Measurements from ENCODE around the gene AATK.

Gene AATK

GRCh38 chr17:81124377-81124776 is 41.6 kb downstream of the AATK start:
- no peak for DNase-seq

GRCh38 chr17:81123052-81124048 is 42.7 kb downstream of the AATK start:
- no peak for DNase-seq

GRCh38 chr17:81121841-81122733 is 43.9 kb downstream of the AATK start:
- no peak for DNase-seq

GRCh38 chr17:81120695-81121621 is 45.1 kb downstream of the AATK start:
- no peak for DNase-seq

- DNase-seq: no peak
These were observed 45.9 kb downstream of the AATK start for GRCh38 chr17:81120149-81120484.

- DNase-seq: peak; percentile 83
These were observed 46.5 kb downstream of the AATK start for GRCh38 chr17:81119223-81120148.

- DNase-seq: no peak
These were observed 47.5 kb downstream of the AATK start for GRCh38 chr17:81118308-81119221.

- no peak for DNase-seq
These were observed 48.3 kb downstream of the AATK start for GRCh38 chr17:81117672-81118198.

GRCh38 chr17:81116704-81117103 is 49.3 kb downstream of the AATK start:
- DNase-seq: no peak

- DNase-seq: no peak
These were observed 50.1 kb downstream of the AATK start for GRCh38 chr17:81115749-81116464.

GRCh38 chr17:81115219-81115618 is 50.8 kb downstream of the AATK start:
- no peak for DNase-seq

- DNase-seq: no peak
These were observed 51.5 kb downstream of the AATK start for GRCh38 chr17:81114351-81115093.

GRCh38 chr17:81113158-81113724 is 52.8 kb downstream of the AATK start:
- DNase-seq: no peak

- no peak for DNase-seq
These were observed 53.6 kb downstream of the AATK start for GRCh38 chr17:81112450-81112849.

- DNase-seq: no peak
These were observed 55.0 kb downstream of the AATK start for GRCh38 chr17:81111066-81111465.

- DNase-seq: no peak
These were observed 55.5 kb downstream of the AATK start for GRCh38 chr17:81110488-81111040.

GRCh38 chr17:81109957-81110356 is 56.1 kb downstream of the AATK start:
- DNase-seq: no peak

- no peak for DNase-seq
These were observed 57.8 kb downstream of the AATK start for GRCh38 chr17:81108220-81108619.
